PC-3 (cell line): ENCODE data around the gene CXorf66.

Experiments
- CTCF ChIP-seq: fragments of 300-600 bp; sonication (generic); conservative IDR thresholded peaks from 2 replicates; pipeline ENCODE4 v1.5.1; 2017; ENCODE audit warnings: antibody characterized with exemption, low read depth, mild to moderate bottlenecking, low read length
- EZH2 ChIP-seq: fragments of 300-600 bp; sonication (generic); IDR thresholded peaks from one replicate; pipeline ENCODE4 v1.6.1; 2017; ENCODE audit warnings: antibody characterized with exemption, mild to moderate bottlenecking, low read length; ENCODE audit not compliant: unreplicated experiment

GRCh38 chrX:139930401-139930800 is 34.9 kb downstream of the CXorf66 start:
- no peak for TF ChIP-seq CTCF
- TF ChIP-seq EZH2 = no peak
